GM23338 (cell line): ENCODE data around the gene BIN1.

Experiments used
- CREB1 ChIP-seq: fragments of 250-450 bp; sonication (Bioruptor Pico); IDR thresholded peaks from 2 replicates; pipeline ENCODE4 v1.5.0; 2020; ENCODE audit warnings: low read depth, mild to moderate bottlenecking, moderate library complexity
- CTCF ChIP-seq, 2 experiments: fragments of 200-600 bp in 1 of 2; sonication (generic) in 1 of 2; conservative IDR thresholded peaks; 2 replicates each; pipeline versions ENCODE4 v1.5.1 to v1.6.1; 2016 to 2017; ENCODE audit warnings: antibody characterized with exemption in 2 of 2, low read depth in 2 of 2, mild to moderate bottlenecking in 2 of 2, moderate library complexity in 1 of 2
- EZH2 ChIP-seq: fragments of 200-600 bp; sonication (generic); IDR thresholded peaks from one replicate; pipeline ENCODE4 v1.8.0; 2017; ENCODE audit warnings: antibody characterized with exemption, mild to moderate bottlenecking, low read depth; ENCODE audit not compliant: unreplicated experiment
- EZH2phosphoT487 ChIP-seq: fragments of 200-600 bp; sonication (generic); IDR thresholded peaks from one replicate; pipeline ENCODE4 v1.8.1; 2018; ENCODE audit warnings: antibody characterized with exemption; ENCODE audit not compliant: unreplicated experiment
- JUNB ChIP-seq: IDR thresholded peaks from one replicate; pipeline ENCODE4 v1.6.1; 2016; ENCODE audit warnings: antibody characterized with exemption; ENCODE audit not compliant: unreplicated experiment
- NANOG ChIP-seq: IDR thresholded peaks from 2 replicates; pipeline ENCODE4 v1.6.1; 2016; ENCODE audit warnings: antibody characterized with exemption, borderline replicate concordance
- POLR2AphosphoS5 ChIP-seq: IDR thresholded peaks from 2 replicates; pipeline ENCODE4 v1.6.1; 2016; ENCODE audit warnings: antibody characterized with exemption, low read depth
- REST ChIP-seq: IDR thresholded peaks from one replicate; pipeline ENCODE4 v1.6.1; 2018; ENCODE audit warnings: antibody characterized with exemption; ENCODE audit not compliant: unreplicated experiment
- STAT1 ChIP-seq: IDR thresholded peaks from one replicate; pipeline ENCODE4 v1.6.1; 2016; ENCODE audit warnings: antibody characterized with exemption; ENCODE audit not compliant: unreplicated experiment
- ZNF114 ChIP-seq: fragments of 250-450 bp; sonication (Bioruptor Pico); IDR thresholded peaks from 2 replicates; pipeline ENCODE4 v1.5.0; 2020; ENCODE audit warnings: mild to moderate bottlenecking, moderate library complexity

GRCh38 chr2:127046579-127046978, 60.4 kb downstream of the BIN1 start:
- TF ChIP-seq CREB1 (CRISPR knock-in tag) (no peak), REST (no peak), CTCF (conservative IDR thresholded peaks at IDR 0.05; ENCODE audit: low read depth in 2 of 2) (no peak), EZH2 (no peak), POLR2AphosphoS5 (no peak), EZH2phosphoT487 (no peak), JUNB (no peak), STAT1 (no peak), ZNF114 (CRISPR knock-in tag) (no peak), NANOG (no peak)
